Karpas-422 (cell line): ENCODE measurements around the gene CCDC30. TPM values are rescaled to one million over a fixed set of nuclear protein-coding genes. Genes with fewer than 3 reads are reported as not detected.

Experiments used
- DNase-seq: peaks from one replicate; pipeline ENCODE4 v3.0.0-alpha.2; 2015
- H2AFZ ChIP-seq: fragments of 200-600 bp; sonication (generic); 2 replicates; pipeline ENCODE4 v1.6.1; 2014; ENCODE audit warnings: antibody characterized with exemption, low read length, mixed read lengths
- H3K27ac ChIP-seq: fragments of 200-600 bp; sonication (generic); 2 replicates; pipeline ENCODE4 v1.5.1; 2014; ENCODE audit warnings: mild to moderate bottlenecking, low read length, moderate library complexity
- H3K27me3 ChIP-seq: fragments of 200-600 bp; sonication (generic); 2 replicates; pipeline ENCODE4 v1.6.1; 2014; ENCODE audit warnings: low read length, mixed read lengths
- H3K36me3 ChIP-seq: fragments of 200-600 bp; sonication (generic); 2 replicates; pipeline ENCODE4 v1.6.1; 2014; ENCODE audit warnings: low read length, mixed read lengths; ENCODE audit not compliant: insufficient read depth
- H3K4me1 ChIP-seq: fragments of 200-600 bp; sonication (generic); 2 replicates; pipeline ENCODE4 v1.6.1; 2014; ENCODE audit warnings: mild to moderate bottlenecking, low read length, mixed read lengths
- H3K4me2 ChIP-seq: fragments of 200-600 bp; sonication (generic); 2 replicates; pipeline ENCODE4 v1.6.1; 2014; ENCODE audit warnings: low read length, low read depth, mild to moderate bottlenecking; ENCODE audit not compliant: poor library complexity, severe bottlenecking
- H3K4me3 ChIP-seq: fragments of 200-600 bp; sonication (generic); 2 replicates; pipeline ENCODE4 v1.5.1; 2014; ENCODE audit warnings: mild to moderate bottlenecking, antibody characterized with exemption, low read length, mixed read lengths
- H3K79me2 ChIP-seq: fragments of 200-600 bp; sonication (generic); 2 replicates; pipeline ENCODE4 v1.6.1; 2014; ENCODE audit warnings: mild to moderate bottlenecking, low read length, mixed read lengths
- H3K9ac ChIP-seq: fragments of 200-600 bp; sonication (generic); 2 replicates; pipeline ENCODE4 v1.6.0; 2014; ENCODE audit warnings: low read length
- H3K9me2 ChIP-seq: fragments of 200-600 bp; sonication (generic), shearing (Covaris generic); replicated peaks from 2 replicates; pipeline ENCODE4 v1.6.0; 2014; ENCODE audit warnings: mild to moderate bottlenecking, low read length, moderate library complexity; ENCODE audit not compliant: insufficient read depth
- H3K9me3 ChIP-seq: fragments of 300-700, 200-600 bp; sonication (generic); 2 replicates; pipeline ENCODE4 v1.6.1; 2014; ENCODE audit warnings: low read length, mixed read lengths
- H4K20me1 ChIP-seq: fragments of 200-600 bp; sonication (generic); 2 replicates; pipeline ENCODE4 v1.6.1; 2014; ENCODE audit warnings: mild to moderate bottlenecking, antibody characterized with exemption, low read length, low read depth; ENCODE audit not compliant: insufficient read depth
- total RNA-seq: library from RNA; depleted of rRNA; stranded (reverse); fragments of >200 nt; shearing (Covaris generic); gene quantifications from 2 replicates; pipeline ENCODE4 v1.2.3, GENCODE V29; 2014; ENCODE audit warnings: low replicate concordance

Gene CCDC30
- total RNA-seq, 1 experiment from 2014 or later, result 2.9 TPM

DNA sequence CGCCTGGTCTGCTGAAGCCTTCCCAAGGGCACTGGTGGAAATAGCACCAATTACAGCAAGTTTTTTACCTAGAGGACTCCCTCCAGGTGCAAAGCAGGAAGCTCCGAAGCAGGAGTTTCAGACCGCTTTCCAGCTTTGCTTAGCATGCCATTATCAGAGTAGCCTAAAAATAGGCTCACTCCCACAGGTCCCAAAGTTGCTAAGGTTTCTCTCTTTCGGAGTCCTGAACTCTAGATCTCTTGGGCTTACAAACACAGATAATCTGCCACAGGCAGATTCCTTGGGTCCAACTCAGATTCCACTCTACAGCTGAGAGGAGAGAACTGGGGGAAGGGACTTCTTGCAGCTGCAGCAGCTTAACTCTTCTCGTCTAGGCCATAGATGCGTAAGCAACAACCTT is 29.7 kb upstream of the CCDC30 start:
- H3K4me1 ChIP-seq, result no peaks in the 10 kb centered on the region
- no peak overlapping the region for H3K9ac ChIP-seq
- H3K9me2 ChIP-seq, result no peaks in the 10 kb centered on the region
- no peaks in the 10 kb centered on the region for H3K36me3 ChIP-seq
- H3K79me2 ChIP-seq, result no peaks in the 10 kb centered on the region
- no peaks in the 10 kb centered on the region for H3K27me3 ChIP-seq
- no peak for DNase-seq
- H3K9me3 ChIP-seq, result no peaks in the 10 kb centered on the region
- no peak overlapping the region for H3K4me3 ChIP-seq
- no peak overlapping the region for H2AFZ ChIP-seq
- no peak overlapping the region for H3K4me2 ChIP-seq
- no peaks in the 10 kb centered on the region for H4K20me1 ChIP-seq
- no peak overlapping the region for H3K27ac ChIP-seq

DNA sequence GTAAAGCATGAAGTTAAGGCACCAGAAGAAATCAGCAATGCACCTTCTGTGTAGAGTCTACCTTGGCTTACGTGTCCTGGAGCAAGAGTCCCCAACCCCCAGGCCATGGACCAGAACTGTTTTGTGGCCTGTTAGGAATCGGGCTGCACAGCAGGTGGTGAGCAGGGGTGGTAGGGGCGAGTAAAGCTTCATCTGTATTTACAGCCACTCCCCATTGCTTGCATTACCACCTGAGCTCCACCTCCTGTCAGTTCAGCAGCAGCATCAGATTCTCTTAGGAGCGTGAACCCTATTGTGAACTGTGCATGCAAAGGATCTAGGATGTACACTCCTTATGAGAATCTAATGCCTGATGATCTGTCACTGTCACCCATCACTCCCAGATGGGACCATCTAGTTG is 28.7 kb upstream of the CCDC30 start:
- H3K4me2 ChIP-seq, result no peak overlapping the region

DNA sequence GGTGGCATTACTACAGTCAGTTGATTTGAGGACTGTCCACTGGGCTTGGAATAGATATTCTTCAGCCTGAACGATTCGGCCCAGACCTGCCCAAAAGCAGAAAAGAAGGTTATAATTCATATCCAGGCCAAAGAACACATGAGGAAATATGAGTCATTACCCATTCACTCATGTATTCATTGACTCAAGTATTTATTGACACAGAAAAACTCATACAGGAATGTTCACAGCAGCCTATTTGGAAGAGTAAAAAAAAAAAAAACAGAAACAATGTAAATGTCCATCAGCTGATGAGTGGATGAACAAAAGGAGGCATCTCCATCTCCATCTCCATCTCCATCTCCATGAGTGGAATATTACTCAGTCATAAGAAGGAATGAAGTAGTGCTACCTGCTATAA is 23.1 kb upstream of the CCDC30 start:
- H4K20me1 ChIP-seq, result no peaks in the 10 kb centered on the region
- H3K4me3 ChIP-seq, result no peak overlapping the region
- H3K9ac ChIP-seq, result no peak overlapping the region
- no peaks in the 10 kb centered on the region for H3K9me2 ChIP-seq
- H2AFZ ChIP-seq, result no peak overlapping the region
- H3K4me1 ChIP-seq, result no peaks in the 10 kb centered on the region
- no peak overlapping the region for H3K4me2 ChIP-seq
- no peaks in the 10 kb centered on the region for H3K79me2 ChIP-seq
- DNase-seq, result no peak
- no peaks in the 10 kb centered on the region for H3K36me3 ChIP-seq
- no peaks in the 10 kb centered on the region for H3K9me3 ChIP-seq
- H3K27ac ChIP-seq, result no peak overlapping the region
- no peaks in the 10 kb centered on the region for H3K27me3 ChIP-seq

More for the DNA sequence above, 28.7 kb upstream of the CCDC30 start:
- Histone ChIP-seq H3K4me1 (no peaks in the 10 kb centered on the region), H3K9me3 (no peaks in the 10 kb centered on the region), H3K36me3 (no peaks in the 10 kb centered on the region), H3K27me3 (no peaks in the 10 kb centered on the region), H3K4me3 (no peak overlapping the region), H3K9ac (no peak overlapping the region), H4K20me1 (no peaks in the 10 kb centered on the region), H3K9me2 (no peaks in the 10 kb centered on the region), H2AFZ (no peak overlapping the region), H3K27ac (no peak overlapping the region), H3K79me2 (no peaks in the 10 kb centered on the region)
- DNase-seq, result no peak

DNA sequence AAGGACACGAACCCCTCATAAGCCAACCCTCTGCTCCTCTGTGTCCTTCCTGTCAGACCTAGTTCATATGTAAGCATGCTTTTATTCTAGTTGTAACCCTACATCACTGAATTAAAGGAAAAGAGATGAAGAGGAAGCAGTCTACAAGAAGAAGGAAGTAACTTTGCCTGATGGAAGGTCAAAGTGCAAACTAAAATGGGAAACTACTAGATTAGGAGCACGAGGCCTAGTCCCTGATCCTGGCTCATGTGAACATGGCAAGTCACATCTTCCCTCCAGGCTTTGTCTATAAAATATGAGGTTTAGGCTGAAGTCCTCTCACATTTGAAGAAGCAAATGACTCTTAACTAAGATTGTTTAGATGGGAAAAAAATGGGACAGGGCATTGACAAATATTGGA is 20.4 kb upstream of the CCDC30 start:
- Histone ChIP-seq H4K20me1 (no peaks in the 10 kb centered on the region), H3K27me3 (no peaks in the 10 kb centered on the region), H3K36me3 (no peaks in the 10 kb centered on the region)

DNA sequence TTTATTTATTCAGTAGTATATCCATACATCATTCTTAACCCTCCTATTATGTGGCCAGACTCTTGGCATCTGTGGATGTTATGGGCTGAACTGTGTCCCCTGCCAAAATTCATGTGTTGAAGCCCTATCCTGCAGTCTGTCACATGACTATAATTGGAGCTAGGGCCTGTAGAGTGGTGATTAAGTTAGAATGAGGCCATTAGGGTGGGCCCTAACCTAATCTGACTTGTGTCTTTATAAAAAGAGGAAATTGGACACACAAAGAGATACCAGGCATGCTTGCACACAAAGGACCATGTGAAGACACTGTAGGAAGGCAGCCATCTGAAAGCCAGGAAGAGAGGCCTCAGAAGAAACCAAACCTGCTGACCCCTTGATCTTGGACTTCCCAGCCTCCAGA is 13.8 kb upstream of the CCDC30 start:
- Histone ChIP-seq H3K9ac (no peak overlapping the region), H3K27me3 (no peaks in the 10 kb centered on the region), H3K9me2 (no peaks in the 10 kb centered on the region), H3K27ac (no peak overlapping the region), H3K4me2 (no peak overlapping the region), H3K4me3 (no peak overlapping the region), H3K9me3 (no peaks in the 10 kb centered on the region), H4K20me1 (no peaks in the 10 kb centered on the region), H3K36me3 (no peaks in the 10 kb centered on the region), H3K4me1 (no peaks in the 10 kb centered on the region), H3K79me2 (no peaks in the 10 kb centered on the region), H2AFZ (no peak overlapping the region)
- no peak for DNase-seq

More for the DNA sequence above, 20.4 kb upstream of the CCDC30 start:
- H3K4me3 ChIP-seq, result no peak overlapping the region
- H3K79me2 ChIP-seq, result no peaks in the 10 kb centered on the region
- H3K4me2 ChIP-seq, result no peak overlapping the region
- H3K9me2 ChIP-seq, result no peaks in the 10 kb centered on the region
- no peak overlapping the region for H3K27ac ChIP-seq
- no peaks in the 10 kb centered on the region for H3K4me1 ChIP-seq
- H2AFZ ChIP-seq, result no peak overlapping the region
- no peak overlapping the region for H3K9ac ChIP-seq
- no peaks in the 10 kb centered on the region for H3K9me3 ChIP-seq
- DNase-seq, result no peak

DNA sequence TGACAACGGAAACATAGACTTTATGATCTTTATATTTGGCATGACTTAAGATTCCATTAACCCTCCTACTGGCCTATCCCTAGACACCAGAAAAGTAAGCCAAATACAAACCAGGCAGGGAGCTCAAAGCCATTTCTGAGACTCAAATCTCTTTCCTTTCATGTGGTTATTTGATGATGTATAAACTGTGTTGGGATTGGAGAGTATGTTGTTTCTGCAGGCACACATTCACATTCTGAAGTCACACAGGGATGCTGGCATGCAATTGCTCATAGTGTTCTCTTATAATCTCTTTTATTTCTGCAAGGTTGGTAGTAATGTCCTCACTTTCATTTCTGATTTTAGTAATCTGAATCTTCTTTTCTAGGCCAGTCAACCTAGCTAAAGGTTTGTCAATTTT is 13.0 kb upstream of the CCDC30 start:
- no peak overlapping the region for H3K27ac ChIP-seq
- no peaks in the 10 kb centered on the region for H3K9me3 ChIP-seq
- no peaks in the 10 kb centered on the region for H3K9me2 ChIP-seq

DNA sequence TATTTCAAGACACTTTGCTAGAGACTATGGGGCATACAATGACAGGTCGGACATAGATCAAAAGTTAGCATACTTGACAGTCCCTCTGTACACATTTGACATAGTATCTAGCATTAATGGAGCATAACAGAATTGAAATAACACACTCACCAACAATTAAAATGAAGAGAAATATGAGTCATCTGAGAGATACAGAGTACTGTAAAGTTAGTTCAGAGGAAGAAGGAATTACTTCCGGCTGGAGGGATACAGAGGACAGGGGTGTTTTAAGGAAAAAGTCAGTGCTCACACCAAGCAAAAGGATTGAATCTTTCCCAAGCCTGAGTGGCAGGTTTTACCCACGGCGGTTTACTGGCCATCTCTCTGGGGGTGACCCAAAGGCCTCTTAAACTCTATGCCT is 9.7 kb upstream of the CCDC30 start:
- Histone ChIP-seq H3K4me1 (peaks cover 24% of the 10 kb centered on the region), H3K4me3 (no peak overlapping the region), H3K27ac (no peak overlapping the region), H2AFZ (no peak overlapping the region), H3K36me3 (peaks cover 6% of the 10 kb centered on the region; the same call in 1 of the 2 replicates), H3K4me2 (no peak overlapping the region), H3K9ac (no peak overlapping the region), H4K20me1 (no peaks in the 10 kb centered on the region), H3K9me2 (no peaks in the 10 kb centered on the region), H3K9me3 (no peaks in the 10 kb centered on the region), H3K79me2 (peaks cover 15% of the 10 kb centered on the region), H3K27me3 (no peaks in the 10 kb centered on the region)
- DNase-seq, result no peak

More for the DNA sequence above, 13.0 kb upstream of the CCDC30 start:
- Histone ChIP-seq H3K4me1 (peaks cover 1% of the 10 kb centered on the region; the same call in 1 of the 2 replicates), H3K4me2 (no peak overlapping the region), H3K79me2 (no peaks in the 10 kb centered on the region), H3K4me3 (no peak overlapping the region), H3K27me3 (no peaks in the 10 kb centered on the region), H2AFZ (no peak overlapping the region), H4K20me1 (no peaks in the 10 kb centered on the region), H3K36me3 (no peaks in the 10 kb centered on the region), H3K9ac (no peak overlapping the region)
- DNase-seq, result no peak

DNA sequence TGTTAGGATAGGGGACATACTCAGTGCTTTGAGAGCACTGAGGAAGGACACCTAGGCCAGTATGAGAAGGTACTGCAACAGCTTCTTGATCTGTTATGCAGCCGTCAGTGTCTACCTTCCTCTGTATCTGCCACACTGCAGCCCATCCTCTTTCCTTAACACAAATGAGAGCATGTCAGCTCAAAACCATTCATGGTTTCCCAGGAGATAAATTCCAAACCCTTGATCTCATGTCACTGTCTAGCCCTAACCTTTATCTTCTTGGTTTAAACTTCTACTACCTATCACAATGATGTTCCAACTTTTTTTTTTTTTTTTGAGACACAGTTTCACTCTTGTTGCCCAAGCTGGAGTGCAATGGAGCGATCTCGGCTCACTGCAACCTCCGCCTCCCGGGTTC is 8.7 kb upstream of the CCDC30 start:
- H2AFZ ChIP-seq, result no peak overlapping the region
- H4K20me1 ChIP-seq, result no peaks in the 10 kb centered on the region
- H3K9me3 ChIP-seq, result no peaks in the 10 kb centered on the region
- DNase-seq, result no peak
- no peak overlapping the region for H3K9ac ChIP-seq
- peaks cover 14% of the 10 kb centered on the region; the same call in 1 of the 2 replicates for H3K36me3 ChIP-seq
- peaks cover 16% of the 10 kb centered on the region for H3K79me2 ChIP-seq
- no peak overlapping the region for H3K4me2 ChIP-seq
- no peak overlapping the region for H3K27ac ChIP-seq
- peaks cover 26% of the 10 kb centered on the region for H3K4me1 ChIP-seq
- H3K4me3 ChIP-seq, result no peak overlapping the region
- H3K27me3 ChIP-seq, result no peaks in the 10 kb centered on the region
- no peaks in the 10 kb centered on the region for H3K9me2 ChIP-seq
